ENCODE data around the gene BAIAP2L1.

Gene BAIAP2L1

GRCh38 chr7:98314469-98314868, 86.4 kb downstream of the BAIAP2L1 start:
- Mint-ChIP-seq H3K27ac (no peak overlapping the region), H3K36me3 (ENCODE audit: low read depth) (no peaks in the 10 kb centered on the region), H3K4me1 (ENCODE audit: low read depth) (no peaks in the 10 kb centered on the region), H3K9me3 (no peaks in the 10 kb centered on the region), H3K4me3 (no peak overlapping the region), H3K27me3 (ENCODE audit: low read depth) (no peaks in the 10 kb centered on the region)
- no peak for DNase-seq (ENCODE audit: low spot score)

- no peak for DNase-seq (ENCODE audit: low spot score)
- Mint-ChIP-seq H3K4me3 (no peak overlapping the region), H3K4me1 (ENCODE audit: low read depth) (no peaks in the 10 kb centered on the region), H3K9me3 (no peaks in the 10 kb centered on the region), H3K27ac (no peak overlapping the region), H3K36me3 (ENCODE audit: low read depth) (no peaks in the 10 kb centered on the region), H3K27me3 (ENCODE audit: low read depth) (no peaks in the 10 kb centered on the region)
Observed at GRCh38 chr7:98312201-98312600, 88.7 kb downstream of the BAIAP2L1 start.

GRCh38 chr7:98309566-98309965, 91.3 kb downstream of the BAIAP2L1 start:
- no peak overlapping the region for H3K27ac Mint-ChIP-seq
- H3K9me3 Mint-ChIP-seq: no peaks in the 10 kb centered on the region
- H3K36me3 Mint-ChIP-seq (ENCODE audit: low read depth): no peaks in the 10 kb centered on the region
- DNase-seq (ENCODE audit: low spot score): no peak
- no peak overlapping the region for H3K4me3 Mint-ChIP-seq
- no peaks in the 10 kb centered on the region for H3K27me3 Mint-ChIP-seq (ENCODE audit: low read depth)
- H3K4me1 Mint-ChIP-seq (ENCODE audit: low read depth): no peaks in the 10 kb centered on the region

- H3K27me3 Mint-ChIP-seq (ENCODE audit: low read depth): no peaks in the 10 kb centered on the region
- no peaks in the 10 kb centered on the region for H3K36me3 Mint-ChIP-seq (ENCODE audit: low read depth)
- no peak overlapping the region for H3K4me3 Mint-ChIP-seq
- no peak for DNase-seq (ENCODE audit: low spot score)
- no peaks in the 10 kb centered on the region for H3K4me1 Mint-ChIP-seq (ENCODE audit: low read depth)
- H3K9me3 Mint-ChIP-seq: no peaks in the 10 kb centered on the region
- no peak overlapping the region for H3K27ac Mint-ChIP-seq
Observed at GRCh38 chr7:98307971-98308466, 92.9 kb downstream of the BAIAP2L1 start.

GRCh38 chr7:98305951-98306535, 94.8 kb downstream of the BAIAP2L1 start:
- H3K27me3 Mint-ChIP-seq (ENCODE audit: low read depth): no peaks in the 10 kb centered on the region
- H3K4me3 Mint-ChIP-seq: no peak overlapping the region
- no peaks in the 10 kb centered on the region for H3K4me1 Mint-ChIP-seq (ENCODE audit: low read depth)
- H3K27ac Mint-ChIP-seq: no peak overlapping the region
- DNase-seq (ENCODE audit: low spot score): no peak
- H3K9me3 Mint-ChIP-seq: no peaks in the 10 kb centered on the region
- H3K36me3 Mint-ChIP-seq (ENCODE audit: low read depth): no peaks in the 10 kb centered on the region

GRCh38 chr7:98303906-98304305, 97.0 kb downstream of the BAIAP2L1 start:
- no peaks in the 10 kb centered on the region for H3K4me1 Mint-ChIP-seq (ENCODE audit: low read depth)
- no peak overlapping the region for H3K4me3 Mint-ChIP-seq
- H3K27me3 Mint-ChIP-seq (ENCODE audit: low read depth): no peaks in the 10 kb centered on the region
- no peak for DNase-seq (ENCODE audit: low spot score)
- no peak overlapping the region for H3K27ac Mint-ChIP-seq
- H3K9me3 Mint-ChIP-seq: no peaks in the 10 kb centered on the region
- H3K36me3 Mint-ChIP-seq (ENCODE audit: low read depth): no peaks in the 10 kb centered on the region

- H3K4me3 Mint-ChIP-seq: no peak overlapping the region
- no peaks in the 10 kb centered on the region for H3K27me3 Mint-ChIP-seq (ENCODE audit: low read depth)
- no peak for DNase-seq (ENCODE audit: low spot score)
- no peaks in the 10 kb centered on the region for H3K9me3 Mint-ChIP-seq
- no peaks in the 10 kb centered on the region for H3K36me3 Mint-ChIP-seq (ENCODE audit: low read depth)
- H3K27ac Mint-ChIP-seq: no peak overlapping the region
- no peaks in the 10 kb centered on the region for H3K4me1 Mint-ChIP-seq (ENCODE audit: low read depth)
Observed at GRCh38 chr7:98303176-98303865, 97.6 kb downstream of the BAIAP2L1 start.

GRCh38 chr7:98301693-98302470, 99.0 kb downstream of the BAIAP2L1 start:
- no peak for DNase-seq (ENCODE audit: low spot score)
- no peaks in the 10 kb centered on the region for H3K36me3 Mint-ChIP-seq (ENCODE audit: low read depth)
- H3K27ac Mint-ChIP-seq: no peak overlapping the region
- no peaks in the 10 kb centered on the region for H3K27me3 Mint-ChIP-seq (ENCODE audit: low read depth)
- no peaks in the 10 kb centered on the region for H3K9me3 Mint-ChIP-seq
- no peak overlapping the region for H3K4me3 Mint-ChIP-seq
- no peaks in the 10 kb centered on the region for H3K4me1 Mint-ChIP-seq (ENCODE audit: low read depth)

GRCh38 chr7:98300595-98301372, 100.1 kb downstream of the BAIAP2L1 start:
- H3K4me1 Mint-ChIP-seq (ENCODE audit: low read depth): no peaks in the 10 kb centered on the region
- no peak overlapping the region for H3K4me3 Mint-ChIP-seq

GRCh38 chr7:98297626-98298286, 103.1 kb downstream of the BAIAP2L1 start:
- no peaks in the 10 kb centered on the region for H3K4me1 Mint-ChIP-seq (ENCODE audit: low read depth)
- H3K9me3 Mint-ChIP-seq: no peaks in the 10 kb centered on the region
- no peak for DNase-seq (ENCODE audit: low spot score)
- H3K27me3 Mint-ChIP-seq (ENCODE audit: low read depth): no peaks in the 10 kb centered on the region
- no peak overlapping the region for H3K27ac Mint-ChIP-seq
- H3K4me3 Mint-ChIP-seq: no peak overlapping the region
- H3K36me3 Mint-ChIP-seq (ENCODE audit: low read depth): no peaks in the 10 kb centered on the region

More at GRCh38 chr7:98300595-98301372, 100.1 kb downstream of the BAIAP2L1 start:
- no peak for DNase-seq (ENCODE audit: low spot score)
- Mint-ChIP-seq H3K27ac (no peak overlapping the region), H3K9me3 (no peaks in the 10 kb centered on the region), H3K27me3 (ENCODE audit: low read depth) (no peaks in the 10 kb centered on the region), H3K36me3 (ENCODE audit: low read depth) (no peaks in the 10 kb centered on the region)

GRCh38 chr7:98296833-98297232, 104.1 kb downstream of the BAIAP2L1 start:
- Mint-ChIP-seq H3K27me3 (ENCODE audit: low read depth) (no peaks in the 10 kb centered on the region), H3K4me1 (ENCODE audit: low read depth) (no peaks in the 10 kb centered on the region), H3K27ac (no peak overlapping the region), H3K36me3 (ENCODE audit: low read depth) (no peaks in the 10 kb centered on the region), H3K9me3 (no peaks in the 10 kb centered on the region), H3K4me3 (no peak overlapping the region)
- no peak for DNase-seq (ENCODE audit: low spot score)

- Mint-ChIP-seq H3K4me3 (no peak overlapping the region), H3K36me3 (ENCODE audit: low read depth) (no peaks in the 10 kb centered on the region), H3K27ac (no peak overlapping the region)
Observed at GRCh38 chr7:98295467-98296192, 105.3 kb downstream of the BAIAP2L1 start.

More at GRCh38 chr7:98295467-98296192, 105.3 kb downstream of the BAIAP2L1 start:
- DNase-seq (ENCODE audit: low spot score): no peak
- H3K4me1 Mint-ChIP-seq (ENCODE audit: low read depth): no peaks in the 10 kb centered on the region
- no peaks in the 10 kb centered on the region for H3K9me3 Mint-ChIP-seq
- no peaks in the 10 kb centered on the region for H3K27me3 Mint-ChIP-seq (ENCODE audit: low read depth)
